Measurements from ENCODE around the gene ZCCHC7.
"Not testable (repeated sequence)": the region's sequence is repeated elsewhere in the genome, so short reads cannot be mapped to it uniquely, and the experiment has no call there.

ZCCHC7 gene

DNA sequence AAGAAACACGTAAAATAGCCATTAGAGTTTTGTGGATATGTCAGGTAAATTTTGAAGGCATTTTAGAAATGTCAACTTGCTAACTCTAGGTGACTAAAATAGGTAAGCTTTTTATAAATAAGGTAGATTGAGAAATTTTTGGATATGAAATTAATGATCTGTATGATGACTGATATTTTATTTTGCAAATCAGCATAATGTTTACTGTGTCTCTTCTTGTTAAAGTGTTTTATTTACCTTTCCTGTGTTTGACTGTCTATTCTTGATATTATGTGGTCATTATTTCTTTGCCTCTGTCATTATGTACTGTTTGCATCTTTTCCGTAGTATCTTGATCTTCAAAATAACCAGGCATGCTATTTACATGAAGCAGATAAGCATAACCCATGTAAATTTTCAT lies 58.4 kb downstream of the ZCCHC7 start:
- DNase-seq: no peak

DNA sequence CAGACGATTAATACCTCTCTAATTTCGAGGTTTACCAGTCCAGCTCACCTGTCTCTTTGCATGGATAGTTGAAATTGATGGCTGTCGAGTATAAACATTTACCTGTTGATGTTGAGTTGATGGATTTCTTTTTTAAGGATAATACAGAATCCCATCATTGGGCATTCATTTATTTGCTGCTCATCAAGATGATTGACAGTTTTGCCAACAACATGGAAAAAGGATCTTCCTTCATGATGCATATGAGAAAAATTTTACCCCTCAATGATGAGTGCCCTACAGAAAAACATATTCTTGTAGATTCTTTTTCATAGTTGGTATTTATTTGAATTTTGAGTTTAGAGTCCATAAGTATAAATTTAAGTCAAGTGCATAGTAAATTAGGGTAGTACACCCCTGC lies 59.2 kb downstream of the ZCCHC7 start:
- DNase-seq: no peak

DNA sequence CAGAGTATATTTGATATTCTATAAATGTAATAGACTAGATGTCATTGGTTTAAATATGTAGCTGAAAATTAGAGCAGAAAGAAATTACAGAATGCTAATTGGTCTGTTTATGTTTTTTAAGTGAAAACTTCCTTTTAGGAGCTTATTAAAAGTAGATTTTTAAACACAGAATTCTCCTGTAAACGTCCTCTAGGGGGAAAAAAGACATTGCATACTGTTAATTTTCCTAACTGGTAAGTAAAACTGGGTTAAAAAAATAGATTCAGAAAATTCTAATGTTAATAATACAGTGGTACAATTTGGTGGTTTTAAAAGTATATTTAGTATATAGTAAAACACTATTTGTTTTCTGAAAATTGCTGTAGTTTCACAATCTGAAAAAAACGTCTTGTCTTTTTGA lies 59.8 kb downstream of the ZCCHC7 start:
- no peak for DNase-seq

DNA sequence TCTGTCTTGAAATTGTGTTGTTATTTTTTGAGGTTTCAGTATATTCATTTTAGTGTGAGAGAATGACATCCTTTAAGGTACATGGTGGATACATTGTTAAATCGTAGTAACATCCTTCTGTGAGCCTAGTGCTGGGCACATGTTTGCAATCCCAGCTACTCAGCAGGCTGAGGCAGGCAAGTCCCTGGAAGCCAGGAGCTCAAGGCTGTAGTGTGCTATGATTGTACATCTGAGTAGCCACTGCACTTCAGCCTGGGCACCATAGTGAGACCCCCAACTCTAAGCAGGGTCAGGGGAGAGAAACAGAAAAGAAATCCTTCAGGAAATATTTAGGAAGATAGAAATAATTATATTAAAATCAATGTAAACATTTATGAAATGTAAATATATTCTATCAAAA lies 62.3 kb downstream of the ZCCHC7 start:
- DNase-seq: no peak

DNA sequence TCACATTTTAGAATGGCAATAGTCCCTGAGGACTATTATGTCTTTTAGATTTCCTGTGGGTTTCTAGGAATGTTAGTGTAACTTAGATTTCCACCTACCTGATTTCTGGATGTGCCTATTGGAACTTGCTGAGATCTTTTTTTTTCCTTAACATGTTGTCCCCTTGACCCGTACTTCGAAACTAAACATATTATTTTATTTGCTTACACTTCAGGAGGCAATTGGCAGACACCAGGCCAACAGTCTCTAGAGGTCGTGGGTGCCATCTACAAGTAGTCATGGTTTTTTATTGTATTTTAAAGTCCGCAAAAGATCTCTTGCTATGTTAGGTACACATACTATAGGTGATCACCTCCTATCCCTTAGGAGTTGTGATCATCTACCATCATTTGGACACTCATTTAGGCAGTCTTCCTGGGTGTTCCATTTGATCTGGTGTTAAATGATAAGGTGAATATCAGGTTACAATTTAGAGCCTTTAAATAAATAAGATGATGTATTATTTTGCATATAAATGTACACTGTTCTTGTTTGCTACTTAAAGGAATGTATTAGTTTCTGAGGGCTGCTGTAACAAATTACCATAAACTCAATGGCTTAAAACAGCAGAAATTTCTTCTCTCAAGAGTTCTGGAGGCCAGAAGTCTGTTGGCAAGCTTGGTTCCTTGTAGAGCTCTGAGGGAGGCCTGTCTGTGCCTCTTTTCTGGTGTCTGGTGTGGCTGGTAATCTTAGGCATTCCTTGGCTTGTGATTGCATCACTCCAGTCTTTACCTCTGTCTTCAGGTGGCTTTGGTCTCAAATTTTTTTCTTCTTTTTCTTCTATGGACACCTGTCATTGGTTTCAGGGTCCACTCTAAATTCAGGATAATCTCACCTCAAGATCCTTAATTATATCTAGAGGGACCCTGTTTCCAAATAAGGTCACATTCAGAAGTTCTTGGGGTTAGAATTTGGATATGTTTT lies 64.8 kb downstream of the ZCCHC7 start:
- DNase-seq: no peak

DNA sequence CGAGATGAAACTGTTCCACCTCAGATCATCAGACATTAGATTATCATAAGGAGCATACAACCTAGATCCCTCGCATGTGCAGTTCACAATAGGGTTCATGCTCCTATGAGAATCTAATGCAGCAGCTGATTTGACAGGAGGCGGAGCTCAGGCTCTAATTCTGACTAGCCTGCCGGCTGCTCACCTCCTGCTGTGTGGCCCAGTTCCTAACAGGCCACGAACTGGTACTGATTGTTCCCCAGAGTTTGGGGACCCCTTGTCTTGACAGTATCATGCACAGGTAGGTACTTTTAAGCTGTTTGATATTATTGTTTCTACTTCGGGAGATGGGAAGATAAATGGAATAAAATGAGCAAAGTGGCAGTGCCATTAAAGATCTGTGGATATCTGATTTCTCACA lies 66.9 kb downstream of the ZCCHC7 start:
- no peak for DNase-seq

DNA sequence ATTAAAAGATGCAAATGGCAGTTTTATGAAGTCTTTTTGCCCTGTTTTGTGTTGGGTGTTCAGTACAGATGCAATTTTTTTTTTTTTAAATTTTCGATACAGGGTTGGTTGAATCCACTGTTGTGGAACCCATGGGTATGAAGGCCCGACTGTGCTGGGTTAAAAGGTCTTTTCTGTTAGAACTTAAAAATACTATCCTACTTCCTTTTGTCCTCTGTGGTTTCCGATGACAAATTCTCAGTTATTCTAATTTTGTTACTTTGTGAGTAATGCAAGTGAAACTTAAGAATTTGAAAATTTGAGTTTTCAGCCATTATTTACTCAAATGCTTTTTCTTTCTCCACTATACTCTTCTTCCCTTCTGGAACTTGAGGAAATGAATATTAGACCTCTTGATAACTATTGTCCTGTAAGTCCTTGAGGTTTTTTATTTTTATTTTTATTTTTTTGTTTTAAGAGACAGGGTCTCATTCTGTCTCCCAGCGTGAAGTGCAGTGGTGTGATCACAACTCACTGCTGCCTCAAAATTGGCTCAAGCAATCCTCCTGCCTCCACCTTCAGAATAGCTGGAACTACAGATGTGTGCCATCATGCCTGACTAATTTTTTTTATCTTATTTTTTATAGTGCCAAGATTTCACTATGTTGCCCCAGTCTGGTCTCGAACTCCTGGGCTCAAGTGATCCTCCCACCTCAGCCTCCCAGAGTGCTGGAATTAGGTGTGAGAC lies 67.5 kb downstream of the ZCCHC7 start:
- no peak for DNase-seq

DNA sequence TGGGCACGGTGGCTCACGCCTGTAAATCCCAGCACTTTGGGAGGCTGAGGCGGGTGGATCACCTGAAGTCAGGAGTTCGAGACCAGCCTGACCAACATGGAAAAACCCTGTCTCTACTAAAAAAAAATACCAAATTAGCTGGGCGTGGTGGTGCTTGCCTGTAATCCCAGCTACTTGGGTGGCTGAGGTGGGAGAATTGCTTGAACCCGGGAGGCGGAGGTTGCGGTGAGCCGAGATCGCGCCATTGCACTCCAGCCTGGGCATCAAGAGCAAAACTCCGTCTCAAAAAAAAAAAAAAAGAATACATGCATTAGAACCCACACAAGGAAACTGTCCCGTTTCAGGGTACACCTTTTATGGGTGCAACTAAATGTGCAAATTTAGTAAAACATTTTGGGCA lies 70.4 kb downstream of the ZCCHC7 start:
- DNase-seq: not testable (repeated sequence)

DNA sequence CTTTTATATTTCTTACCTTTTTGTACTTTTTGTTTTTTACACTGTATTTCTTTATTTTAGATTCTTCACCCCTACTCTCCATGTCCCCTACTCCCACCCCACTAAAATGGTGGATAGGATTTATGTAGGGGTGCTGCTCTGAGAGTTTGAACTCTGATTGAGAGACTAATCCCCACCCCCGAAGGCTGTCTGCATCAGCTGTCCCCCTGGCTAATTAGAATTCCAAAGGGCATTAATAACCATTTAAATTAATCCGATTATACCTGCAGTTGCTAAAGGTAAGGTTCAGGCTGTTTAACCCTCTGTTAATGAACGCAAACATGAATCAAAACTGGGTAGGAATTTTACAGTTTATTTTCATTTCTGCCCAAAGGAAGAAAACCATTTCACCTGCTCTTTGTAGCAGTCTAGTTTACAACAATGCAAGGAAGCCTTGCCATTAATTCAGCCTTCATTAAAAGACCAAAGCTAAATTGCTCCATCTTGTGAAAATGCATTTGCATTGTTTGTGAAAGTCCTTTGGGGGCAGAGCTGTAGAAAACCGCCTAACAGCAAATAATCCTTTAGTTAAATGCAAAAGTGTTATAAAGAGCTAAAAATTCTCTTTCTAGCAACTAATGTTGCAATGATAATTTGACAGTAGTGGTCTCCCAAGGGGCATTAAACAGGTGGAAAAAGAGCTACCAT lies 71.2 kb downstream of the ZCCHC7 start:
- no peak for DNase-seq

DNA sequence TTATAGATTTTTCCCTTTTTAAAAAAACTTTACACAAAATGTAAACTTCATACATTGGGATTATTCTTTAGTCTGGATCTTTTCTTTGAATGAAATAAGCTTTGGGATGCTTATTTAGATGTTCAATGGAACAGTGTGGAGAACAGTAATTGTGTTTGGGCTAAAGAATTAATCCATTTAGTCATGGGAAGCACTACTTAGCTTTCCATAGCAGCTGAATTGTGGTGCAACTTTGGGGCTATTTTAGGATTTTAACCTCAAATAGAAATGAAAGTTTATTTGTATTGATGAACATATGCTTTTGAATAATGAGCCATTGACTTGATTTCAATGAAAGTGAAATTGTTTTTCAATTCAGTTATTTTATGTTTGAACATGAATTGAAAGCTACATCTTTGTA lies 72.4 kb downstream of the ZCCHC7 start:
- DNase-seq: no peak

DNA sequence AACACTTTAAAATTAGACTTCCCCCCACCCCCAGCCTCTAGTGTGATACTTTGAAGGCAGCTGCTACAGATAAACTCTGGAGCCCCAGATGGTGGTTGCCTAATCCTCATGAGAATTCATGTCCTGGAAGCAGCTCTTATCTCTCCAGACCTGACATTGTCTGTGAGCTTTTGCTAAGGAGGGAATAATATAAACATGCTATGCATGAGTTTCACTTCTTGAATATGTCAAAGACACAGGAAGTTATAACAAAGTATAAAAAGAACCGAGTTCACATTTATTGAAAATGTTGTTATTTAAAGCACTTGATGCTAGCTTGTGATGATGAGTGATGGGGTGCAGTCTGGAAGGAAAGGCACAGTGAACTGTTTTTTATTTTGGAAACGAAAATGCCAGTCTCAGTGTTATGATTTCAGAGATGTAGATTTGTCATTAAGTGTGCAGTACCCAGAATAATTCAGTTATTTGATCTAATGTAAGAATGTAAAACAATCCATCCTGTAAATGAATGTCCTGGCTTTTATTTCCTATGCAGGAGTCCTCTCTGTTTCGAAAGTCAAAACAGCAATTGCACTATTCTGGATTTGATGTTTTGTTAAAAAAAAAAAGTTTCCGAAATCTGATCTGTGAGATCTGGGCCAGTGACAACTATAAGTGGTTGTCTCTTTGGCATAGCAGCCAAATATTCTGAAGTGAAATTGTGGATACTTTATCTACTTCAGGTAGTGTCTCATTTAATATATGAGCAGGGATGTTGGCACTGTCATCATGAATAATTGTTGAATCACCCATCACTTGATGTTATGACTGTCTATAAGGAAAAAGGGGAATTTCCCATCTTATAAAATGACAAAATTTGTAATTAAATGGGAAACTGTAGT lies 77.0 kb downstream of the ZCCHC7 start:
- peak; percentile 10 for DNase-seq

DNA sequence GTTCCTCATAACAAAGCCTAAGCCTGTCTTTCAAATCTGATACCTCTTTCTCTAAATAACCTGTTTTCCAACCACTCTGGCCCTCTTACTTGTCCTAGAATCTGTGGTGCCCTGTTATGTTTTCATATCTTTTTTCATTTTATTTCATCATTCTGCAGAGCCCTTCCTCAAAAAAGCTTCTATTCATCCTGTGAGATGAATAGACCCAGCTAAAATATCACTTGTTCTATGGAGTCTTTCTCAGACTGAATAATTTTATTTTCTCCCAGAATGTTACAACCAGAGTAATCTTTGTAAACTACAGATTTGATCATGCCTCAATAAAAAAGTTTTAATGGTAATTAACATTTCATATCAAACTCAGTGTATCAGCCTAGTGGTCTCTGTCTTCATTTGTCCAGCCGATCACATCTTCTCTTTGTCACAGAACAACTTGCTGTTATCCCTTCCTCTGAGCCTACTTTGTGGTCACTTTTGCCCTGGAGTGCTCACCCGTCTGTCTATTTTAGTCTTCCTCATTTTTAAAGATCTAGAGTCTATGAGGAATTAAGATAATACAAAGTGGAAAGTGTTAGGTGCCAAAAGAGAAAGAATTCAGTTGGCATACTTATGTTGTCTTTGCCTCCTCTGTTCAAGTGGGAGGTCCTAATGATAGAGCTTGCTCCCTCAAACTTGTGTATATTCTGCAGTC lies 77.8 kb downstream of the ZCCHC7 start:
- DNase-seq: no peak

DNA sequence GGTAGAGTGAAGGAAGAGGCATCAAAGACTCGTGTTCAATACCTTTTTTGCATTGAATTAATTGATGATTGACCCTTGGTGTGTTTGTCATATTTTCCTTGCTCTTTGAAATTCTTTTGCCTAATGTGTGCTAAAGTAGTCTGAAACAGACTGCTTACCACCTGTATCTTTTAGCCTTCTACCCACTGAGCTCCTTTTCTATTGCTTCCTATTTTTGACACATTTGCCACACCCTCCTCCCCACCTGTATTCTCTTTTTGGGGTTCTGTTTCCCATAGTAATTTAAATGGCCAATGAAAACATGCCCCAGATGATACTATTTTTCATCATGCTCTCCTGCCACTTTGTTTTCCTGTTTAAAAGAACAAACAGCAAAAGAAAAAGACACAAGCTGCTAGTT lies 78.5 kb downstream of the ZCCHC7 start:
- DNase-seq: no peak

DNA sequence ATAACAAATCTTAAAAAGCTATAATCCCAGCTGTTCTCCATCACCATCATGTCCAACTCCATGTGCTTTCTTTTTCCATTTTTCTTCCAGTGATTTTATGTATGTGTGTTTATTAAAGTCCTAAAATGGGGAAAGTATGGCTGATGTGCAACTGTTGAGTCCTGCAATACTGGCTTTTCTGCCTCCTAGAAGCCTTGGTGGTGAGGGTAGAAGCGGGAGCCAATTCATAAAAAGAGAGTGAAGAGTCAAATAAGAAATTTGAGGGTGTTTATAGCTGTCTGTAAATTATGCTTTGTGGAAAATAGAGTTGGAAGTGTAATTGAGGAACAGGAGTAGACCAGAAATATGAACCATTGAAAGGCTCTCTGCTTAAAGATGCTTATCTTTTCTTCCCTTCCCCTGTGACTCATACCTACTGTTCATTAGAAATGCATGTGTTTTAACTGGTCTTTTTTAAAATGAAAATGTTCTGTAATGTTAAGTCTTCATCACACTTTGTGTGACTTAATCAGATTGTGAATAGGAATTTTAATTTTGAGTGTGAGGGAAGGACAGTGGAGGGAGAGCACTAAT lies 80.1 kb downstream of the ZCCHC7 start:
- peak; percentile 52 for DNase-seq

DNA sequence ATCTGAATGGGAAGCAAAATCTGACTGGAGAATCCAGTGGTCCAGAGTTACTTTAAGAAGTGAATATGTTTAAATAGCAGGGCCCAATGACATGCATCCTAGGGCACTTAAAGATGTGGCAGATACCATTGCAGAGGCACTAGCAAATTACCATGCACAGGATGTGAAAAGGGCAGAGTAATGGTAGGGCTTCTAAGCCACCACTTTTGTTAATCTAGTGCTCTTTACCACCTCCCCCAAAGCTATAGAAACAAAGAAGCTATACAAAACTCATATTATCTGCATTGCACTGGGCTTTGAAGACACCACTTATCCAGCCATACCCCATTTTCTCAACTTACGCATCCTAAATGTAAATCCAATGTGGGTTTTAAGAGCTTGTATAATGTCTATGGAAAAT lies 81.2 kb downstream of the ZCCHC7 start:
- DNase-seq: no peak

DNA sequence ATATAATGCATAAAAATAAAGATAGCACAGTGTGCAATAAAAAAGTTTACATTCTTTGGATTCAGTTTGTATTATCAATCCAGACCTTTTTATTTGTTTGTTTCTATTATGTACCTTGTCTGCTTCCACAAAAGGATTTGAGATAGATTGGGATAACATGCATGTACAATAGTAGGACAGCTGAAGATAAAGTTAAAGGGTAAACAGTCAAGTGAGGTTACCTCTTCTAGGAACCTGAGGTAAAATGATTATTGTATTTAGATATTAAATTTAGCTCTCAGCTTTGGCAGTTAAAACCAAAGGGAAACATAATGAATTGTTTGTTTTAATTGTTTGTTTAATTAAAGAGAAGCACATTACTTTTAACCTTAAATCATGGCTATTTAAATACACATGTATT lies 81.7 kb downstream of the ZCCHC7 start:
- DNase-seq: no peak

DNA sequence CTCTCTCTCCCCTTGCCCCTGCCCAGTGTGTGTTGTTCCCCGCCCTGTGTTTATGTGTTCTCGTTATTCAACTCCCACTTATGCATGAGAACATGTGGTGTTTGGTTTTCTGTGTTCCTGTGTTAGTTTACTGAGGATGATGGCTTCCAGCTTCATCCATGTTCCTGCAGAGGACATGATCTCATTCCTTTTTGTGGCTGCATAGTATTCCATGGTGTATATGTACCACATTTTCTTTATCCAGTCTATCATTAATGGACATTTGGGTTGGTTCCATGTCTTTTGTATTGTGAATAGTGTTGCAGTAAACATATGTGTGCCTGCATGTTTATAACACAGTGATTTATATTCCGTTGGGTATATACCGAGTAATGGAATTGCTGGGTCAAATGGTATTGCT lies 83.1 kb downstream of the ZCCHC7 start:
- not testable (repeated sequence) for DNase-seq

DNA sequence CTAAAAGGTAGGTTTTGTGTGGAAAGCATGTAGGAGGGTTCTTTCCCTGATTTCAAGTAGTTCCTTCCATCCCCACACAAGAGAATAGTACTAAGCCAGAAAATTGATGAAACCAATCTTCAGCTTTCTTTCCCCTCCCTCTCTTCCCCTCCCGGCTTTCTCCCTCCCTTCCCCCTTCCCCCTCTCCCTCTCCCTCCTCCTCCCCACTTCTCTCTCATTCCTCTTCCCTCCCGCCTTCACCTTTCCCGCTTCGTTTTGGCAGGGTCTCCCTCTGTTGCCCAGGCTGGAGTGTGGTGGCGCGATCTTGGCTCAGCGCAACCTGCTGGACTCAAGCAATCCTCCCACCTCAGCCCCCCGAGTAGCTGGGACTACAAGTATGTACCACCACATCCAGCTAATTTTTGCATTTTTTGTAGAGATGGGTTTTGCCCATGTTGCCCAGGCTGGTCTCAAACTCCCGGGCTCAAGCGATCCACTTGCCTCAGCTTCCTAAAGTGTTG lies 85.8 kb downstream of the ZCCHC7 start:
- no peak for DNase-seq

DNA sequence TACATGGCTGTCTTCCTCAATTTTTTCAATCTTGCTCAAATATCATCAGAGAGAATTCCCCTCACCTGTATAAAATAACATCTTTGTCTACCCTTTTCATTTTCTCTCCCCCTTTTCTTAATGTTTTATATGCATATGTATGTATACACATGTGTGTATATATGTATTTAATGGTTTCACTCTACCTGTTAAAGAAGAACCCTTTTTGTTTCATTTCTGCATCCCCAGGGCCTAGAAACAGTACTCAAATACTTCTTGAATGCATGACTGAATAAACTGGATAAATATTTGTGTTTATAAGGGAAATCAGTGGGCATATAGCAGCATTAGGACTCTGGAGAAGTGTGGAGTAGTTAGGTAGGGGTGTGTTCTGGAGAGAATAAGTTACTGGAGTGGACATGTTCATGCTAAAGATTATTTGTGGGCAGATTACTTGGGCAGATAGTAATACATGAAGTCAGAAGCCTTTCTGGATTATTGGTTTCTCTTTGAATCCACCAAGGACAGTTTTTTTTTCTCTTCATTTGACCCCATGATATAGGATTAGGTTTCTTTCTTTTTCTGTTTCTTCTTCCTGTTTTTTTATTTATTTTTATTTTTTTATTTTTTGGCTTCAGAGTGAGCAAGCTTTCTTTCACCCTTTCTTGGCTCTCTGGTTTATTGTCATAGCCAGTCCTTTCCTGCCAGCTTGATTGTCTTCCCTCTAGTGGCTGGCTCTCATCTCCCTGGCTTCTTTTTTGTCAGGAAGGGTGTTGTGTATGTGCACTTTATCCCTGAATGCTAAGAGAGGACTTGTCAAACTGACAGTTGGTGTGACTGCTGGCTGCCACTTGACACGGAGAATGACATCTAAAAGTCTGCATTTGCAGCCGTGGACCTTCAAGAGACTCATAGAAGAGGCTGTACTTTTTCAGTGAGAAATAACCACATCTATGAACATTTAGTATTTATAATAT lies 89.3 kb downstream of the ZCCHC7 start:
- no peak for DNase-seq

All from fibroblast of skin of abdomen (primary cell).